HepG2 (cell line): ENCODE data around the gene NAV2.

ENCODE experiments used
- EZH2 ChIP-seq: conservative IDR thresholded peaks from 2 replicates; pipeline ENCODE4 v1.6.1; 2012; ENCODE audit warnings: mild to moderate bottlenecking, low read depth, low read length, moderate library complexity
- POLR2A ChIP-seq, 2 experiments: IDR thresholded peaks; 2 replicates each; pipeline ENCODE4 v1.6.1; 2011; ENCODE audit warnings: low read depth in 2 of 2, low read length in 2 of 2, mild to moderate bottlenecking in 1 of 2, moderate library complexity in 1 of 2; ENCODE audit not compliant: insufficient read depth in 1 of 2
- POLR2AphosphoS5 ChIP-seq: IDR thresholded peaks from 2 replicates; pipeline ENCODE4 v1.6.1; 2012; ENCODE audit warnings: low read depth, low read length
- SRSF4 ChIP-seq: fragments of 200-400 bp; formaldehyde crosslinking; IDR thresholded peaks from one replicate; pipeline ENCODE4 v1.6.1; 2018; ENCODE audit warnings: mild to moderate bottlenecking, low read depth, low read length, moderate library complexity; ENCODE audit not compliant: poor library complexity, severe bottlenecking
- ZNF788 ChIP-seq: sonication (generic); formaldehyde crosslinking; IDR thresholded peaks from 2 replicates; pipeline ENCODE4 v1.5.0; 2020; ENCODE audit warnings: mild to moderate bottlenecking, missing genetic modification reagents, borderline replicate concordance
- TF ChIP-seq, protein P1 (sequence below): sonication (generic); formaldehyde crosslinking; IDR thresholded peaks from 2 replicates; pipeline ENCODE4 v1.5.0; 2020; ENCODE audit warnings: mild to moderate bottlenecking, missing genetic modification reagents, moderate library complexity
- TF ChIP-seq, protein P2 (sequence below): sonication (generic); formaldehyde crosslinking; IDR thresholded peaks from 2 replicates; pipeline ENCODE4 v1.9.0; 2021; ENCODE audit warnings: missing genetic modification reagents, borderline replicate concordance

DNA sequence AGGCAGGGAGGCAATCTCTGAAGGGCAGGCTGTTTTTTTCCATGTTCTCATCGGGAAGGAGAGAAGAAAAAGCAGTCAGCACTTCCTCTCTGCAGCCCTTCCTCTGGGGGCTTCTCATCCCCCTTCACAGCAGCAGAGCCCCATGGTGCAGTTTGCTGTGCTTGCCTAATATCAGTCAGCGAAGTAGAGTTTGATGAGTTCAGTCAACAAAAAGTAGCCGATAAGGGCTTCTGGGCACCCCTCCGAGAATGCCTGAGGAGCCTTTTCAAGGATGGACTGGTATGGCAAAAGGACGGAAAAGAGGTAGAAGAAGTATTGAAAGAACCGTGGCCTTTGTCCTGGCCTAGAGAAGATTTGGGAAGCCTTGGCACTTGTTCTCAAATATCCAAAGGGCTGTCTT lies 55.6 kb downstream of the NAV2 start:
- TF ChIP-seq, protein P1, sequence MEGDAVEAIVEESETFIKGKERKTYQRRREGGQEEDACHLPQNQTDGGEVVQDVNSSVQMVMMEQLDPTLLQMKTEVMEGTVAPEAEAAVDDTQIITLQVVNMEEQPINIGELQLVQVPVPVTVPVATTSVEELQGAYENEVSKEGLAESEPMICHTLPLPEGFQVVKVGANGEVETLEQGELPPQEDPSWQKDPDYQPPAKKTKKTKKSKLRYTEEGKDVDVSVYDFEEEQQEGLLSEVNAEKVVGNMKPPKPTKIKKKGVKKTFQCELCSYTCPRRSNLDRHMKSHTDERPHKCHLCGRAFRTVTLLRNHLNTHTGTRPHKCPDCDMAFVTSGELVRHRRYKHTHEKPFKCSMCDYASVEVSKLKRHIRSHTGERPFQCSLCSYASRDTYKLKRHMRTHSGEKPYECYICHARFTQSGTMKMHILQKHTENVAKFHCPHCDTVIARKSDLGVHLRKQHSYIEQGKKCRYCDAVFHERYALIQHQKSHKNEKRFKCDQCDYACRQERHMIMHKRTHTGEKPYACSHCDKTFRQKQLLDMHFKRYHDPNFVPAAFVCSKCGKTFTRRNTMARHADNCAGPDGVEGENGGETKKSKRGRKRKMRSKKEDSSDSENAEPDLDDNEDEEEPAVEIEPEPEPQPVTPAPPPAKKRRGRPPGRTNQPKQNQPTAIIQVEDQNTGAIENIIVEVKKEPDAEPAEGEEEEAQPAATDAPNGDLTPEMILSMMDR, result no peak
- no peak for TF ChIP-seq POLR2AphosphoS5
- no peak for TF ChIP-seq ZNF788 (CRISPR knock-in tag)
- no peak for TF ChIP-seq SRSF4
- no peak for TF ChIP-seq EZH2
- no peak for TF ChIP-seq POLR2A (IDR thresholded peaks at IDR 0.05; ENCODE audit: insufficient read depth in 1 of 2, low read depth in 2 of 2, low read length in 2 of 2)
- TF ChIP-seq, protein P2, sequence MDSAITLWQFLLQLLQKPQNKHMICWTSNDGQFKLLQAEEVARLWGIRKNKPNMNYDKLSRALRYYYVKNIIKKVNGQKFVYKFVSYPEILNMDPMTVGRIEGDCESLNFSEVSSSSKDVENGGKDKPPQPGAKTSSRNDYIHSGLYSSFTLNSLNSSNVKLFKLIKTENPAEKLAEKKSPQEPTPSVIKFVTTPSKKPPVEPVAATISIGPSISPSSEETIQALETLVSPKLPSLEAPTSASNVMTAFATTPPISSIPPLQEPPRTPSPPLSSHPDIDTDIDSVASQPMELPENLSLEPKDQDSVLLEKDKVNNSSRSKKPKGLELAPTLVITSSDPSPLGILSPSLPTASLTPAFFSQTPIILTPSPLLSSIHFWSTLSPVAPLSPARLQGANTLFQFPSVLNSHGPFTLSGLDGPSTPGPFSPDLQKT, result no peak
